Neuronal stem cell (in vitro differentiated cells): ENCODE data around the gene RAG1.

Experiments
- DNase-seq: peaks from one replicate; pipeline ENCODE4 v3.0.0-alpha.2; 2013; ENCODE audit warnings: low spot score
- H2AFZ ChIP-seq: one replicate; pipeline ENCODE4 v1.6.1; 2013; ENCODE audit warnings: mild to moderate bottlenecking, low read length, inconsistent platforms
- H2AK5ac ChIP-seq: 2 replicates; pipeline ENCODE4 v1.6.1; 2013; ENCODE audit warnings: low read depth, mild to moderate bottlenecking, inconsistent platforms, low read length, moderate library complexity, mixed read lengths
- H2BK120ac ChIP-seq: 2 replicates; pipeline ENCODE4 v1.6.1; 2013; ENCODE audit warnings: low read depth, mild to moderate bottlenecking, inconsistent platforms, low read length, moderate library complexity, mixed read lengths
- H2BK12ac ChIP-seq: one replicate; pipeline ENCODE4 v1.6.1; 2013; ENCODE audit warnings: low read length, inconsistent platforms
- H2BK15ac ChIP-seq: 2 replicates; pipeline ENCODE4 v1.6.1; 2013; ENCODE audit warnings: mild to moderate bottlenecking, low read length, inconsistent platforms, mixed read lengths
- H2BK5ac ChIP-seq: one replicate; pipeline ENCODE4 v1.6.1; 2013; ENCODE audit warnings: inconsistent platforms, mild to moderate bottlenecking, low read length, moderate library complexity
- H3K14ac ChIP-seq: one replicate; pipeline ENCODE4 v1.6.1; 2013; ENCODE audit warnings: low read length, inconsistent platforms
- H3K18ac ChIP-seq: 2 replicates; pipeline ENCODE4 v1.6.1; 2013; ENCODE audit warnings: low read length, inconsistent platforms
- H3K23ac ChIP-seq: 2 replicates; pipeline ENCODE4 v1.6.1; 2013; ENCODE audit warnings: low read depth, mild to moderate bottlenecking, mixed read lengths, low read length, inconsistent platforms; ENCODE audit not compliant: poor library complexity
- H3K27ac ChIP-seq: replicated peaks from 3 replicates; pipeline ENCODE4 v1.5.1; 2013; ENCODE audit warnings: low read length, inconsistent platforms
- H3K27me3 ChIP-seq, 3 experiments: 2 replicates each; pipeline ENCODE4 v1.6.1; 2013; ENCODE audit warnings: low read length in 3 of 3, mild to moderate bottlenecking in 2 of 3, inconsistent platforms in 1 of 3, low read depth in 1 of 3, mixed read lengths in 1 of 3, moderate library complexity in 1 of 3; ENCODE audit not compliant: control insufficient read depth in 3 of 3, insufficient read depth in 3 of 3
- H3K36me3 ChIP-seq, 2 donors: replicated peaks in 1 of 2; 2 replicates each; pipeline ENCODE4 v1.6.1; 2013; ENCODE audit warnings: low read length in 2 of 2; ENCODE audit not compliant: control insufficient read depth in 2 of 2, insufficient read depth in 2 of 2
- H3K4ac ChIP-seq: 2 replicates; pipeline ENCODE4 v1.6.1; 2013; ENCODE audit warnings: inconsistent platforms, mild to moderate bottlenecking, low read length, moderate library complexity
- H3K4me1 ChIP-seq, 2 donors: 1 replicate in 1 of 2; 2 replicates in 1 of 2; pipeline ENCODE4 v1.6.1; 2013; ENCODE audit warnings: low read length in 2 of 2, low read depth in 1 of 2; ENCODE audit not compliant: control insufficient read depth in 2 of 2, insufficient read depth in 1 of 2
- H3K4me2 ChIP-seq: one replicate; pipeline ENCODE4 v1.6.1; 2013; ENCODE audit warnings: mild to moderate bottlenecking, low read length, inconsistent platforms; ENCODE audit not compliant: insufficient read depth, poor library complexity, severe bottlenecking
- H3K4me3 ChIP-seq, 2 donors: 2 replicates each; pipeline ENCODE4 v1.5.1; 2013; ENCODE audit warnings: low read length in 2 of 2, mild to moderate bottlenecking in 2 of 2, inconsistent platforms in 1 of 2, moderate library complexity in 1 of 2
- H3K79me1 ChIP-seq: one replicate; pipeline ENCODE4 v1.6.1; 2013; ENCODE audit warnings: low read depth, mild to moderate bottlenecking, inconsistent platforms, low read length, moderate library complexity
- H3K9ac ChIP-seq: one replicate; pipeline ENCODE4 v1.6.1; 2013; ENCODE audit warnings: mild to moderate bottlenecking, low read depth, low read length, inconsistent platforms; ENCODE audit not compliant: poor library complexity
- H3K9me3 ChIP-seq, 2 donors: replicated peaks in 1 of 2; 2 replicates each; pipeline versions ENCODE3 to v1.6.1; 2013; ENCODE audit warnings: low read length in 2 of 2, mild to moderate bottlenecking in 2 of 2, inconsistent platforms in 1 of 2, low read depth in 1 of 2, mixed read lengths in 1 of 2, moderate library complexity in 1 of 2; ENCODE audit not compliant: control insufficient read depth in 2 of 2, insufficient read depth in 1 of 2
- H4K8ac ChIP-seq: one replicate; pipeline ENCODE4 v1.6.1; 2013; ENCODE audit warnings: low read depth, mild to moderate bottlenecking, inconsistent platforms, low read length, moderate library complexity
- H4K91ac ChIP-seq: one replicate; pipeline ENCODE4 v1.6.1; 2013; ENCODE audit warnings: low read length, low read depth, mild to moderate bottlenecking, inconsistent platforms; ENCODE audit not compliant: poor library complexity
- WGBS, 2 donors: extraction: QIAGEN DNeasy Blood & Tissue Kit; methylation state at CpG; one replicate each; pipeline ENCODE4 v1.1.7; 2013; ENCODE audit warnings: missing lambda C conversion rate in 2 of 2, mixed read lengths in 1 of 2; ENCODE audit not compliant: insufficient read length in 2 of 2, insufficient replicate concordance in 1 of 2; ENCODE audit errors: extremely low coverage in 2 of 2; 5-methylcytosine and 5-hydroxymethylcytosine counted together

The RAG1 gene

DNA sequence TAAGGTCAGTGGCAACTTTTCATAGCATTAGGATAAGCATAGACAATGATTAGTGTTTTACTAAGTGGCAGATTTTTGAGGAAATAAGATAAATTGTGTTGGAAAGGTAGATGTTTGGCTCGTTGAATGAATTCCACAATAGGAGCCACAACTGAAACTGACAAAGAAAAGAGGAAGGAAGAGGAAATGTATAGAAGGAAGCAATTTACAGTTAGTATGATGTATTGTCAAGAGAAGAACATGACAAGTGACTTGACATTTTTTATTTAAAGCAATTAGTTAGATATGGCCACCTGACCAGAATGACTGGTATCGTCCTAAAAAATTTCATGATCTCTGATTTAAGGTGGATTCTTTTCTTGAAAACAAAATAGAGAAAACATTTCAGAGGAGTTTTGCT lies 33.3 kb downstream of the RAG1 start:
- H3K27me3 ChIP-seq: no peaks in the 10 kb centered on the region
- no peak overlapping the region for H2BK12ac ChIP-seq
- H3K4ac ChIP-seq: no peak overlapping the region
- no peak overlapping the region for H3K23ac ChIP-seq
- H3K27ac ChIP-seq: no peak overlapping the region
- no peak overlapping the region for H4K91ac ChIP-seq
- no peak overlapping the region for H2AFZ ChIP-seq
- no peak overlapping the region for H3K18ac ChIP-seq
- H3K4me1 ChIP-seq: no peaks in the 10 kb centered on the region
- no peaks in the 10 kb centered on the region for H3K9me3 ChIP-seq
- H2AK5ac ChIP-seq: no peak overlapping the region
- H3K4me3 ChIP-seq: no peak overlapping the region
- H2BK15ac ChIP-seq: no peak overlapping the region
- H3K4me2 ChIP-seq: no peak overlapping the region
- no peak for DNase-seq
- no peak overlapping the region for H2BK5ac ChIP-seq
- H2BK120ac ChIP-seq: no peak overlapping the region
- no peak overlapping the region for H3K9ac ChIP-seq
- 100% methylated on average over 1 of the region's 2 CpGs; no CpG with 5 or more reads in 1 of the 2 donors for WGBS, 2 donors
- H3K79me1 ChIP-seq: no peaks in the 10 kb centered on the region
- H3K14ac ChIP-seq: no peak overlapping the region
- no peaks in the 10 kb centered on the region for H3K36me3 ChIP-seq
- H4K8ac ChIP-seq: no peak overlapping the region

DNA sequence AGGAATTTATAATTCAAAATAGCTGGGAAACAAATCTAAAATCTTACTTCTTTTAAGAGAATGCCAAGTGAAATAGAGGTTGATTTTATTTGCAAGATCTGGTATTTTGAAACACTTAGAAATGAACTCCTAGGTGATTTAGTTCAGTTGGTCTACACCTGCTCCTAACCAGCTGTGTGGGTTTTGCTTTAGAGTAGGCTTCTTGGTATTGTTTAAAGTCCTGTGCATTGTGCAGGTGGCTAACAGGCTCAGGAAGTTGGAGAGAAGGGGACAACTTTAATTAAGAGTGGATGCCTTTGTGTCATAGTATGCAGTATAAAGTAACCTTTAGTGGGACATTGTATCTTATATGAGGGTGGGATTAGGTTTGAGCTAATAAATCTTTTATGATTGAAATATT lies 34.3 kb downstream of the RAG1 start:
- Histone ChIP-seq H2BK15ac (no peak overlapping the region), H3K9ac (no peak overlapping the region), H3K14ac (no peak overlapping the region), H3K4me2 (no peak overlapping the region), H2BK5ac (no peak overlapping the region), H4K91ac (no peak overlapping the region), H2AK5ac (no peak overlapping the region), H3K27ac (no peak overlapping the region), H2BK12ac (no peak overlapping the region), H3K18ac (no peak overlapping the region), H3K4me3 (no peak overlapping the region), H3K23ac (no peak overlapping the region), H3K36me3 (no peaks in the 10 kb centered on the region), H4K8ac (no peak overlapping the region), H3K4me1 (no peaks in the 10 kb centered on the region), H3K4ac (no peak overlapping the region), H3K79me1 (no peaks in the 10 kb centered on the region), H3K9me3 (no peaks in the 10 kb centered on the region), H3K27me3 (no peaks in the 10 kb centered on the region), H2BK120ac (no peak overlapping the region), H2AFZ (no peak overlapping the region)
- no peak for DNase-seq

DNA sequence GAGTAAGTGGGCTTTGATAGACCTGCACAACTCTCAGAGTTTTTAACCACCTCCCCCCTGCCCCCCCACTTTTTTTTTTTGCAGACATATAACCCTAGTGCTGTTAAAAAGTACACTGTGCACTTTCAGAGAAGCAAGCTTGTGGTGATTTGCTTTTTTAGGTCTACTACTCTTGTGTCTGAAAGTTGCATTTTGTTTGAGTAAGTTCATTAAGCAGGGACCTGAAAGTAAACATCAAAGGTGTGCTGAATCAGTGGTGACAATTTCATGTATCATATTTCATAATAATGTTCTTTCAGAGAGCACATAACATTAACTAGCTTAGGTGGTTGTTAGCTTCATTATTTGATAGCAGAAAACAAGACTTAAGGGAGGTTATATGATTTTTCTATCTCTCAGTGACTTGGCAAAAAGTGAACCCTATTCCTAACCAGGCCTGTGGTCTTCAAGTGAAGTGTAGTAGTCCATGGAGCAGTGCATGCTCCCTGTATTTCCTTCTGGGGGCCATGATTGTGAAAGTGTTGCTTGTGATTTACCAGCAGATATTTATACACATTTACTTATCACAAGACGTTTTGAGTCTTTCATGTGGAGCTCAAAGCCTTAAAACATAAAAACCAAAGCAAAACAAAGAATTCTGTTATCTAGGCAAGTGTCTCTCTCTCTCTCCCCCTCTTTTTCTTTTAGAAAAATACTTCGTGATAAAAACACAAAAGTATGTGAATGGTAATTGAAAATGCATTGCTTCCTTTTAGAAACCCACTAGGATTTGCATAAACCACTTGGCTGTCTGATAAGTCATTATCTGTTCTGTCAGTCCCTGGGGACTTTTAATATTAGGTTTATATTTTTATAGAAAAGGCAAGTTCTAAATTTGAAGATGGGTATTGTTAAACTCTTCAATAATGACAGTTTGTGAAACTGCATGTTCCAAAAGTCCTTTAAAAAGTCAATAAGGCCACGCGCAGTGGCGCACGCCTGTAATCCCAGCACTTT lies 37.7 kb downstream of the RAG1 start:
- no peak overlapping the region for H2BK12ac ChIP-seq
- H3K4ac ChIP-seq: no peak overlapping the region
- H3K9ac ChIP-seq: no peak overlapping the region
- no peaks in the 10 kb centered on the region for H3K79me1 ChIP-seq
- H3K23ac ChIP-seq: no peak overlapping the region
- no peaks in the 10 kb centered on the region for H3K36me3 ChIP-seq
- H3K27ac ChIP-seq: no peak overlapping the region
- H4K91ac ChIP-seq: no peak overlapping the region
- no peaks in the 10 kb centered on the region for H3K4me1 ChIP-seq
- WGBS, 2 donors: no CpG with 5 or more reads among the region's 6 CpGs
- H3K4me3 ChIP-seq: no peak overlapping the region
- no peaks in the 10 kb centered on the region for H3K9me3 ChIP-seq
- H2AK5ac ChIP-seq: no peak overlapping the region
- H4K8ac ChIP-seq: no peak overlapping the region
- H3K27me3 ChIP-seq: no peaks in the 10 kb centered on the region
- no peak overlapping the region for H2BK5ac ChIP-seq
- no peak for DNase-seq
- no peak overlapping the region for H3K18ac ChIP-seq
- no peak overlapping the region for H2BK120ac ChIP-seq
- H2AFZ ChIP-seq: no peak overlapping the region
- no peak overlapping the region for H2BK15ac ChIP-seq
- no peak overlapping the region for H3K14ac ChIP-seq
- no peak overlapping the region for H3K4me2 ChIP-seq

DNA sequence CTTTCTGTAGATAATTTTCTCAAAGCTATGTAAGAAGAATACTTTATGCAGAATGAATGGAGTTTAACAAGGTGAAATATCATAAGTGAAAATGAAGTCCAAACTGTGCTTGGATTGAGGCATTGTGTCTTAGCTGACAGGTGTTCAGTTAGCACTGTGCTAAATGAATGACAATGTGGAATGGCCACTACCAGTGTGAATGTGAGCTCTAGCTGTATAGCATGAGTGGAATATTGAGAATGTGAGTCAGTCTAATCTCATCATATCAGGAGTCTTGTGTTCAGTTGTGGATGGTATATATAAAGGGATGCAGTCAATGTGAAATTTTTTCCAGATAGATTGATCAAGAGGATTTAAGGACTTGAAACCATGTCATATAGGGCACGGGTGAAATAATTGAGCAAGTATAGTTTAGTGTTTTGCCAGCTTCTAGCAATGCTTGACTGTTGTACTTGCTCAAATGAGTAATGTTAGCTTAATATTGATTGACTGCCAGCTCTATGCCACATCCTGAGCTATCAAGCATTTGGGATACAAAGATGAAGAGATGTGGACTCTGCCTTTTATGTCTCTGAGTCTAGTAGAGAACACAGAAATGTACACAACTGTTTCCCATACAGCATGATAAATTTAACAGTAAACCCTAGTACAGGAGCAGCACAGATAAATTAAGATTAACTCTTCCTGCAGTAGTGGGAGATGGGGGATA lies 40.8 kb downstream of the RAG1 start:
- no peak overlapping the region for H2BK120ac ChIP-seq
- no peak overlapping the region for H2BK5ac ChIP-seq
- no peaks in the 10 kb centered on the region for H3K9me3 ChIP-seq
- H3K9ac ChIP-seq: no peak overlapping the region
- H3K4me1 ChIP-seq: no peaks in the 10 kb centered on the region
- no peak overlapping the region for H3K4me2 ChIP-seq
- no peak overlapping the region for H3K27ac ChIP-seq
- no peak overlapping the region for H4K91ac ChIP-seq
- H3K4ac ChIP-seq: no peak overlapping the region
- WGBS, 2 donors: no CpG with 5 or more reads among the region's 1 CpG
- H2BK15ac ChIP-seq: no peak overlapping the region
- no peak overlapping the region for H3K18ac ChIP-seq
- DNase-seq: no peak
- H2AFZ ChIP-seq: no peak overlapping the region
- H2AK5ac ChIP-seq: no peak overlapping the region
- H4K8ac ChIP-seq: no peak overlapping the region
- H2BK12ac ChIP-seq: no peak overlapping the region
- peaks cover 0 to 5% of the 10 kb centered on the region in 2 donors for H3K36me3 ChIP-seq
- H3K27me3 ChIP-seq: no peaks in the 10 kb centered on the region
- H3K23ac ChIP-seq: no peak overlapping the region
- no peaks in the 10 kb centered on the region for H3K79me1 ChIP-seq
- no peak overlapping the region for H3K14ac ChIP-seq
- H3K4me3 ChIP-seq: no peak overlapping the region
